K562 (cell line): Measurements from ENCODE around the gene POGLUT2. TPM values are rescaled to one million over a fixed set of nuclear protein-coding genes. Genes with fewer than 3 reads are reported as not detected.

Experiments
- BCLAF1 ChIP-seq, 2 experiments: fragments of 450-650 bp in 1 of 2; IDR thresholded peaks; 2 replicates each; pipeline ENCODE4 v1.6.1; 2011 to 2017; ENCODE audit warnings: low read depth in 2 of 2, antibody characterized with exemption in 1 of 2, borderline replicate concordance in 1 of 2, low read length in 1 of 2, mild to moderate bottlenecking in 1 of 2, mixed read lengths in 1 of 2; ENCODE audit not compliant: control insufficient read depth in 1 of 2
- CHD7 ChIP-seq: fragments of 200-600 bp; sonication (generic); IDR thresholded peaks from one replicate; pipeline ENCODE4 v1.6.1; 2012; ENCODE audit warnings: mild to moderate bottlenecking, low read depth, low read length, inconsistent platforms
- ETV6 ChIP-seq, 3 experiments: fragments of 150-350 bp in 1 of 3; sonication (generic) in 1 of 3; formaldehyde crosslinking in 1 of 3; IDR thresholded peaks; 2 replicates each; pipeline versions ENCODE4 v1.6.1 to v1.8.0; 2014 to 2022; ENCODE audit warnings: borderline replicate concordance in 2 of 3, low read depth in 2 of 3, antibody characterized with exemption in 1 of 3, low read length in 1 of 3, mild to moderate bottlenecking in 1 of 3, missing genetic modification reagents in 1 of 3
- KLF10 ChIP-seq: fragments of 250-450 bp; sonication (Bioruptor Pico); IDR thresholded peaks from 2 replicates; pipeline ENCODE4 v1.6.1; 2021; ENCODE audit warnings: matching md5 sums
- NCOA6 ChIP-seq: fragments of 450-650 bp; IDR thresholded peaks from 2 replicates; pipeline ENCODE4 v1.6.1; 2017; ENCODE audit warnings: mild to moderate bottlenecking
- TEAD4 ChIP-seq, 2 experiments: sonication (generic) in 1 of 2; formaldehyde crosslinking in 1 of 2; IDR thresholded peaks; 2 replicates each; pipeline versions ENCODE4 v1.6.1 to v1.8.0; 2012 to 2022; ENCODE audit warnings: borderline replicate concordance in 1 of 2, inconsistent platforms in 1 of 2, low read length in 1 of 2, mild to moderate bottlenecking in 1 of 2, missing genetic modification reagents in 1 of 2
- USF2 ChIP-seq: sonication (generic); formaldehyde crosslinking; IDR thresholded peaks from 2 replicates; pipeline ENCODE4 v1.5.0; 2020; ENCODE audit warnings: missing genetic modification reagents
- ZNF764 ChIP-seq: fragments of 250-450 bp; sonication (Bioruptor Pico); IDR thresholded peaks from 2 replicates; pipeline ENCODE4 v1.4.0; 2020; ENCODE audit warnings: low read depth, mild to moderate bottlenecking, moderate library complexity
- ZNF780A ChIP-seq: fragments of 250-450 bp; sonication (Bioruptor Pico); IDR thresholded peaks from 2 replicates; pipeline ENCODE4 v1.5.0; 2021; ENCODE audit warnings: mild to moderate bottlenecking
- polyA plus RNA-seq, 8 experiments: library from polyadenylated mRNA; depleted of rRNA in 4 of 8; stranded (reverse) in 5 of 8; unstranded in 3 of 8; fragments of >200 nt; fragmentation: Nextera tagmentation in 2 of 8; fragmentation: Illumina TruSeq in 1 of 8; extraction: Ambion mirVana in 2 of 8; extraction: Trizol in 1 of 8; gene quantifications; 2 replicates each; pipeline versions ENCODE4 v1.2.1 to v1.2.3, GENCODE V29; 2011 to 2014; ENCODE audit warnings: inconsistent platforms in 1 of 8, missing spikeins in 1 of 8
- total RNA-seq, 7 experiments: library from RNA; depleted of rRNA in 6 of 7; stranded (reverse); fragments of >200 nt in 6 of 7; fragmentation: Illumina TruSeq in 2 of 7; extraction: Trizol in 2 of 7; gene quantifications; 2 replicates each; pipeline versions ENCODE4 v1.2.1 to v1.2.3, GENCODE V29; 2011 to 2021; ENCODE audit warnings: low replicate concordance in 1 of 7

Gene POGLUT2
- total and polyA plus RNA-seq, 9 of the 15 experiments (the other 6 are each of a cell fraction or from before 2014, with no cell fraction given): 3.8 to 11.8 (median 10.8) TPM

GRCh38 chr13:102800145-102801041 lies 1.6 kb upstream of the POGLUT2 start (continued):
- no peak for TF ChIP-seq CHD7
- TF ChIP-seq KLF10 (CRISPR knock-in tag): no peak
- no peak for TF ChIP-seq ZNF764
- no peak for TF ChIP-seq BCLAF1 (IDR thresholded peaks at IDR 0.05; ENCODE audit: borderline replicate concordance in 1 of 2, control insufficient read depth in 1 of 2, low read depth in 2 of 2, low read length in 1 of 2)
- no peak for TF ChIP-seq USF2 (CRISPR knock-in tag)
- TF ChIP-seq NCOA6: no peak; the same call in 1 of the 2 replicates
- TF ChIP-seq ETV6 (IDR thresholded peaks at IDR 0.05; ENCODE audit: borderline replicate concordance in 1 of 2, low read depth in 2 of 2, low read length in 1 of 2): no peak
- no peak for TF ChIP-seq ETV6 (CRISPR knock-in tag; IDR thresholded peaks at IDR 0.05; ENCODE audit: borderline replicate concordance)
- no peak for TF ChIP-seq ZNF780A (CRISPR knock-in tag)
- TF ChIP-seq TEAD4 (IDR thresholded peaks at IDR 0.05; ENCODE audit: low read length): no peak
- 0 out of 2 replicates have a peak, but pooled peaks have one; percentile 53 for TF ChIP-seq TEAD4 (CRISPR knock-in tag; IDR thresholded peaks at IDR 0.05; ENCODE audit: borderline replicate concordance)
